GM21447 (cell line): ENCODE data around the gene TOR3A.
A peak's percentile ranks its signal among the peaks of the same experiment; 100 is the strongest.
"Not testable (repeated sequence)": the region's sequence is repeated elsewhere in the genome, so short reads cannot be mapped to it uniquely, and the experiment has no call there.

Experiments
- ATAC-seq: cut with Tn5 transposase; IDR thresholded peaks from one replicate; pipeline ENCODE4 v1.9.1; 2021; ENCODE audit not compliant: unreplicated experiment

The TOR3A gene

DNA sequence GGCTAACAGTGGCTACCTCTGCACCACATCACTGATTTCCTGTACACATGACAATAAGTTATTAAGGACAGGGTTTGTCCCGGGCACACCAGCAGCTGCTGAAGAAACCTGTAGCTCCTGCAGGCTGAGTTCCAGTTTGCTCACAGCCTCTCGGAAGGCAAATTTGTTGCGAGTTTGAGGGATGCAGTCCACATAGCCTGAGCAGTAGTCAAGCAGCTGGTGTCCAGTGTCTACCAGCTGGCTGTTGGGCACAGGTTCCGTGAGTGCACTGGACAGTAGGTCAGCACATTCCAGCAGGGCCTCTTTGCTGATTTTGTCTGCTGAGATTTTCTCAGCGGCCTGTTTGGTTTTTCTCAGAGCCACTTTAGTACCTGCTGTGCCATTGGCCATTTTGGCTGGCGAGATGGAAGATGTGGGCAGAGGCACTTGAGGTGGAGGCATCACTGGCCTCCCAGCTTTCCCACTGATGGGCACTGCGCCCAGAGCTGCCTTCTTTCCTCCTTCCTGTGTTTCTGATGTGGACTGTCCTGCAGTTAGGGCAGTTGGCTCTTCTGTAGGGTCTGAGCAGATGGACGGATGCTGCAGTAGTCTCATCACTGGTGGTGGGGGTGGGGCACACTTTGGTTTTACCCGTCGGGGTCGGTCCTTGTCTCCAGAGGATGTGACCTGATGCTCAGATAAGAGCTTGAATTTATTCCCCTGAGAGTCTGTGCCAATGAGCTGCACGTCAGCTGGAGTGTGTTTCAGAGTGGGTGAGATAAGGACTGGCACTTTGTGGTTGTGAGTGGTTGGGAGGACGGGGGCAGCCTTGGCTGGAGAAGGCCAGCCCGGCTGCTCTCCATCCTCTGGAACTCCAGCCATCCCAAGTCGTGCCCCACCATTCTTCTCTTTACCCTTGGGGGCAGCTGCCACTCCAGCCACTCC lies 26.1 kb downstream of the TOR3A start:
- no peak for ATAC-seq

DNA sequence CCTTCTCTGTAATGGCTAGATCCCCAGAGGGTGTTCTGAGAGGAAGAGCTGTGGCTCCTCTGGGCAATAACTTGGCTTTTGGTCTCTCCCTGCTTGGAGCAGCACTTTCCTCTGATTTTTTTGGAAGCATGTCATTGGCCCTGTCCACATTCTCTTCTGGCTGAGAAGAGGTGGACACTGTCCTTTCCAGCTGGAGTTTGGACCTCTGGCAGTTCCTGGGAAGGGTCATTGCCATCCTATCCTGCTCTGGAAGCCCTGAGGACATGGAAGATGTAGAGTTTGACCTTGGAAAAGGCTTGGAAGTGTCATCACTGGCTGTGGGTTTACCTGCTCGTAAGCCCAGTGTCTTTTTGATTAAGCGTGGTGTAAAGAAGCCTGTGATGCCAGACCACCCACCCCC lies 26.8 kb downstream of the TOR3A start:
- ATAC-seq = no peak

DNA sequence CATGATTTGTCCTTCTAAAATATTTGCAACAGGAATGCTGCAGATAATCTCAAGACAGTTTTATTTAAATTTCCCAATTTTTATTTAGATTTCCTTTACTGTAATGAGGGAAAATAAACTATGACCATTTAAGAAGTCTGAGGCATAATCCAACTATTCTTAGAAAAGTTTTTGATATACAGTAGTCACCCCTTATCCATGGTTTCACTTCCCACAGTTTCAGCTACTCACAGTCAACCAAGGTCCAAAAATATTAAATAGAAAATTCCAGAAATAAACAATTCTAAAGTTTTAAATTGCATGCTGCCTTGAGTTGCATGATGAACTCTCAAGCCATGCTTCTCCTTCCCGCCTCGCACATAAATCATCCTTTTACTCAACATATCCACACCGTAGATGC lies 33.3 kb downstream of the TOR3A start:
- ATAC-seq = no peak

DNA sequence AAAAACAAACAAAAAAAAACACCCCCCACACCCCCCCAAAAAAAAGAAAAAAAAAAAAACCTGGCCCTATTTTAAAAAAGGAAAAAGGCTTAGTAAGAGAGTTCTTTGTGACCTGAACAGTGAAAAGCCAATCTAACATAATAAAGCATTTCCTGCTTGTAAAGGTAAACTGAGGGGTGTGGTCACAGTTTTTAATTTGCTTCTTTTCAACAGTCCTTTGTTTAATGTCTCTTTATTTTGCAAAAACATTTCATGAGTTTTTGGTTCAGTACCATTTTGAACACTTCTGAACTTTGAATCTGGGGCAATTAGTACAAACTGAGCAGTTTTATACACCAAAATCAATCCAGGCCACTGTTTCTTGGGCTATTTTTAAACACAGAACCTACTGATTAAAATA lies 37.6 kb downstream of the TOR3A start:
- ATAC-seq = no peak

DNA sequence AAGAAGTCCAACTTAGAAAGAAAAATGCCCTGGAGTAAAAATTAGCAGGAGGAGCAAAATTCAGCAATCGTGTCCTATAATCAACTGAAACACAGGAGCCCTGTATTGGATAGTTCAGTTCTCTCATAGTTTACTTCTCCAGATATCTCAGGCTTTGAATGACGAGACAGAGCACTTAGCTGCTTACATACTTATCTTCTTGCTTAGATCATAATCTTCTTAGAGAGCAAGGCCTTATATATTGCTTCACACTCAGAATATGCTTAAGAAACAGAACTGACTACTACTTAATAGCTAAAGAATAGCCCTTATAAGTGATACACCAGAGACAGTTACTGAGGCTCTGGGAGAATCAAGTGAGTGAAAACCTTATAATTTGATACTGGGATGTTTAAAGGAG lies 38.9 kb downstream of the TOR3A start:
- no peak for ATAC-seq

DNA sequence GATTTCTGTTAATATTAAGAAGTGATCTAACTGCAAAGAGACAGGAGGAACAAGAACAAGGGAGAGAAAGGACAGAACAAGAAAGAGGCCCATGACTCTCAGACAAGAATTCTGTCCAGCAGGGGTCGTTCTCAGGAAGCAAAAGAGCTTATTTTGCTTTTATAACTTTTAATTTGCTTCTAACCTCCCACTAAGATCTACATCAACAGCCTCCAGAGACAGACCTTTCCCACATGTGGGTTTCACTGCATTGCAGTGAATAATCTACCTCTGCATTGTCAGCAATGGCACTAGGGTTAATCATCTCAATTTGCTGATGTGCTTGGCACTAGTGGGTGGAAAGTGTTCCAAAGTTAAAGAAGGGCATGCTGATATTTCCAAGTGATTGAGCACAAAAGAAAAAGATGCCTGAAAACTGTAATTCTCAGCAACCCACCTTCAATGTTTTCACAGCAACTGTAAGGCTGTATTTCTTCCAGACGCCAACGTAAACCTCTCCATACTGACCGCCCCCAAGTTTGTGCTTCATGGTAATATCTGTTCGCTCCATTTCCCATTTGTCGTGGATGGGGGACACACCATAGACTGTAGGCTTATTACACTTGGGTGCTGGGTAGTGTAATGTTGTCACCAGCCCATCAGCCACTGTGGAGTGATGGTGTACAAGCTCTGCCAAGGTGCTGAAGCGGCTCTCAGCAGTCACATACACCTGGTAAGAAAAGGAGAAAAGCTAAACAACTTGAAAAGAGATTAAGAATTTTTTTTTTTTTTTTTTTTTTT lies 39.5 kb downstream of the TOR3A start:
- no peak for ATAC-seq

DNA sequence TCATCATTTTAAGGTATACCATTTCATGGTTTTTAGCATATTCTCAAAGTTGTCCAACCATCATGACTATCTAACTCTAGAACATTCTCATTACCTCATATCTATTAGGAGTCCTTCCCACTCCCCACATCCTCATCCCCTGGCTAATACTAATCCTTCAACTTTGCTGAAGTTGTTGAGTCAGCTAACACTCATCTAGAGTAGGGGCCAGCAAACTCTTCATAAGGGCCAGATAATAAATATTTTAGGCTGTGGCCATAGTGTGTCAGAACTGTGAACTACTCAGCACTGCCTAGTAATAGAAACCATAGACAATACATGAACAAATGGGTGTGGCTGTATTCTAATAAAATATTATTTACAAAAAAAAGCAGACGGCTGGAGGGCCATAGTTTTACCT lies 43.0 kb downstream of the TOR3A start:
- no peak for ATAC-seq

DNA sequence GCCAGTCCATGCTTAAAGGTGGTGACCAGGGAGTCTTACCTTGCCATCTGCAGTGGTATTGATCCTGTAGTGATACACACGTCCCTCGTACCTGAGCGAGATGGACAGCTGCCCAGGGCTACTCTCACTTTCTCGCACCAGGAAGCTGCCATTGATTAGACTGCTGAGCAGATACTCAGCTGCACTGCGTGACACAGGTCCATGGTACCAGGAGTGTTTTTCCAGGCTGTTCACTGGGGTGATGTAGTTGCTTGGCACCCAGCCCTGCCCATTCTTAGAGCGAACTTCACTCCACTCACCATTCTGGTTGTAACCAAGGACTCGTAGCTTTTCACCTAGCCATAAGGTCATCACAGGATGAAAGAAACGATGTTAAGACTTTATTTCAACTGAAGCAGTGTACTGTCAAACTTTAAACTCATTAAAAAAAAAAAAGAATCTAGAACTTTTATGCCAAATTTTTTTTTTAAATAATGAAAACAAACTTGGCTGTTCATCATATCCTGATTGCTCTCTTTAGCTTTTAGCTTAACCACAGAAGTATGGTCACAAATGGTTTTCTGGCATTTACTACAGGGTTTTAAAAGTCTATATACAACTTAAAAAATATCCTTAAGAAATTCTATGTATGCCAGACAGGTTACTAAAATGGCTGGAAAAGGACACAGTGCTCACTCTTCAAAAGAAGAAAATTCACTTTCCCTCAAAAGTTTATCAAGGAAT lies 44.6 kb downstream of the TOR3A start:
- ATAC-seq = no peak

DNA sequence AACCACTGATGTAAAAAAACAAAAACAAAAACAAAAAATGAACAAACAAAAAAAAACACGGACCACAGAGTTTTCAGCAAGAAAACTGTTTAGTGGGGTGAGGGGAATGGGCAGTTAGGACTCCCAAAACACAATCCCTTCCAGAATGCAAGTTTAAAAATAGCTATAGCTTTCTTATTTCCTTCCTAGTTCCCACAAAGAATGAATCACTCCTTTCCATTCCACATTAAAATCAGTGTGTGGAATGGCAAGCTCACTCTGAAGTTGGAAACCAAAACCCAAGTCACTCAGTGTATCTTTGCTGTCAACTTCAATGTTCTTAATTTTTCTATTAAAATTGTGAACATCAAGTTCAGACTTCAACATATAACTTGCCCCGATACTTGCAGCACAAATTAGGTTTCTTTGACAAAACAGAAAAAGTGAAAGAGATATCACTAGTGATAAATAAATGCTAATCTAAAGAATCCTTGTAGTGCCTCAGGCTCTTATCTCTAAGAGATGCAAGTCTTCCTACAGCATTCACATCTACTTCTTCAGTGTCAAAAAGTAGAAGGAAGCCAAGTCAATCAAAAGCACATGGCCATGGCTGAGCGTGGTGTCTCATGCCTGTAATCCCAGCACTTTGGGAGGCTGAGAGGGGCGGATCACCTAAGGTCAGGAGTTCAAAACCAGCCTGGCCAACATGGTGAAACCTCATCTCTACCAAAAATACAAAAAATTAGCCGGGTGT lies 45.5 kb downstream of the TOR3A start:
- ATAC-seq = no peak

DNA sequence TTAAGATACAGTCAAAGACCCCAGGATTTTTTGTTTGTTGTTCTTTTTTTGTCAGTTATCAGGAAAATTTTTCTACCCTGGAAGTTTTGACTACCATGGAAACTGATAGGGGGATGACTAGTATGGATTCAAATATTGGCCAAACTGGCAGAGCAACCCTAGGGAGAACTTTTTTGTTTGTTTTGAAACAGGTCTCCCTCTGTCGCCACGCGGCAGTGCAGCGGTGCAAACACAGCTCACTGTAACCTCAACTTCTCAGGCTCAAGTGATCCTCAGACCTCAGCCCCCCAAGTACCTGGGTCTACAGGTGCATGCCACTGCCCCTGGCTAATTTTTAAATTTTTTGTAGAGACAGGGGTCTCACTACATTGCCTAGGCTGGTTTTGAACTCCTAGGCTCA lies 46.6 kb downstream of the TOR3A start:
- ATAC-seq = no peak

DNA sequence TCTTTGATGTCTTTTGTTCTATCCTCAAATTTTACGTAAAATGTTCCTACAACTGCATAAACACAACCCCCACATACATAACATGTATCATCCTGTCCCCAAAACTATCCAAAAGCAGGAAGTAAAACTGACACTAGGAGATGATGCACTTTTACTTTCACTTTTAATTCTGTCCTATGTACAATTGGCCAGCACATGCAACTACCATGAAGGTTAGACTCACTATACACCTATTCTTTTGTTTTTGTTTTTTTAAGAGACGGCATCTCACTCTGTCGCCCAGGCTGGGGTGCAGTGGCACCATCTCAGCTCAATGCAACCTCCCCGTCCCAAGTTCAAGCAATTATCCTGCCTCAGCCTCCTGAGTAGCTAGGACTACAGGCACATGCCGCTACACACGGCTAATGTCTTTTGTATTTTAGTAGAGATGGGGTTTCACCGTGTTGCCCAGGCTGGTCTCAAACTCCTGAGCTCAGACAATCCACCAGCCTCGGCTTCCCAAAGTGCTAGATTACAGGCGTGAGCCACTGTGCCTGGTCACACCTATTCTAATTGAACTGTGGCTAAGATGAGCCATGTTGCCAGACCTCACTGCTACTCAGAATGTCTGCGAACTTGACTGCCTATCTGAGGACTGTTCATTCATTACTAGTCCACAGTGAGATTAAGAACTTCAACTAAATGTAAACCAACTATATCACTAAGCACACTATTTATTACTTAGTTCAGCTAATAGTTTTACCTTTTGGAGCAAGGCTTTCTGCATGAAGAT lies 48.0 kb downstream of the TOR3A start:
- peak; percentile 98 for ATAC-seq

DNA sequence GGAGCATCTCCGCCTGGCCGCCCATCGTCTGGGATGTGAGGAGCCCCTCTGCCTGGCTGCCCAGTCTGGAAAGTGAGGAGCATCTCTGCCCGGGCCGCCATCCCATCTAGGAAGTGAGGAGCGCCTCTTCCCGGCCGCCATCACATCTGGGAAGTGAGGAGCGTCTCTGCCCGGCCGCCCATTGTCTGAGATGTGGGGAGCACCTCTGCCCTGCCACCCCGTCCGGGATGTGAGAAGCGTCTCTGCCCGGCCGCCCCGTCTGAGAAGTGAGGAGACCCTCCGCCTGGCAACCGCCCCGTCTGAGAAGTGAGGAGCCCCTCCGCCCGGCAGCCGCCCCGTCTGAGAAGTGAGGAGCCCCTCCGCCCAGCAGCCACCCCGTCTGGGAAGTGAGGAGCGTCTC lies 53.3 kb downstream of the TOR3A start:
- ATAC-seq = not testable (repeated sequence)

DNA sequence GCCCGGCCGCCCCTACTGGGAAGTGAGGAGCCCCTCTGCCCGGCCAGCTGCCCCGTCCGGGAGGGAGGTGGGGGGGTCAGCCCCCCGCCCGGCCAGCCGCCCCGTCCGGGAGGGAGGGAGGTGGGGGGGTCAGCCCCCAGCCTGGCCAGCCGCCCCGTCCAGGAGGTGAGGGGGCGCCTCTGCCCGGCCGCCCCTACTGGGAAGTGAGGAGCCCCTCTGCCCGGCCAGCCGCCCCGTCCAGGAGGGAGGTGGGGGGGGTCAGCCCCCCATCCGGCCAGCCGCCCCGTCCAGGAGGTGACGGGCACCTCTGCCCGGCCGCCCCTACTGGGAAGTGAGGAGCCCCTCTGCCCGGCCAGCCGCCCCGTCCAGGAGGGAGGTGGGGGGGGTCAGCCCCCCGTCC lies 53.8 kb downstream of the TOR3A start:
- not testable (repeated sequence) for ATAC-seq

DNA sequence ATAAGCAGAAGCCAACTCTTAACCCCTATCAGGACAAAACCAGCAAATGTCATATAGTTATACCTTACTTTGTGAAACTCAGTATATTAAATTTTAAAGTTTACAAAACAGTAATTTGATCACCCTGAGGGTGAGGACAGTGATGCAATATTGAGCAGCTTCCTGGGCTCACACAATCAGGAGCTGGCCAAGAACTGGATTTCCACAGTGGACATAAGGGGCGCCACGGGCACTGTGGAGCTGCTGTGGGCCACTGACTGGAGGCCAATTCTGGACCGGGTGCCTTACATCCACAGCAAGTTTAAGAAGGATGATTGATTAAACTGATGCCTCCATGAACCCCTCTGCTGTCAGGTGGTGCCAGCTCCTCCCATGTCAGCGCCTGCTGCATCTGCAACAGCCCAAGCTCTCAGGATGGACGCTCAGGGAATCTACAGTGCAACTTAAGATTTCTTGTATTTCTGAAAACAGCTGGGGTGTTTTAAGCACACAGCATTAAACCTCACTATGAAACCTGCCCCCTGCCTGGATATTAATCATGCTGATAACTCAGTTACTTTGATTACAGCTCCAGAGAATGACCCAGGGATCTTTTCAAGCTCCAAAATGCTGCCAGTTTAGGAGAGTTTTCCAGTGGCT lies 55.9 kb downstream of the TOR3A start:
- ATAC-seq = no peak

DNA sequence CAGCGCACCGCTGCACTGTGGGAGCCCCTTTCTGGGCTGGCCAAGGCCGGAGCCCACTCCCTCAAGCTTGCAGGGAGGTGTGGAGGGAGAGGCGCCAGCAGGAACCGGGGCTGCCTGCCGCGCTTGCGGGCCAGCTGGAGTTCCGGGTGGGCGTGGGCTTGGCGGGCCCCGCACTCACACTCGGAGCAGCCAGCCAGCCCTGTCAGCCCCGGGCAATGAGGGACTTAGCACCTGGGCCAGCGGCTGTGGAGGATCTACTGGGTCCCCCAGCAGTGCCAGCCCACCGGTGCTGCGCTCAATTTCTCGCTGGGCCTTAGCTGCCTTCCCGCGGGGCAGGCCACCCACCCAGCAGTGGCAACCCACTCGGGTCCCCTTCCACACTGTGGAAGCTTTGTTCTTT lies 56.9 kb downstream of the TOR3A start:
- ATAC-seq = not testable (repeated sequence)

DNA sequence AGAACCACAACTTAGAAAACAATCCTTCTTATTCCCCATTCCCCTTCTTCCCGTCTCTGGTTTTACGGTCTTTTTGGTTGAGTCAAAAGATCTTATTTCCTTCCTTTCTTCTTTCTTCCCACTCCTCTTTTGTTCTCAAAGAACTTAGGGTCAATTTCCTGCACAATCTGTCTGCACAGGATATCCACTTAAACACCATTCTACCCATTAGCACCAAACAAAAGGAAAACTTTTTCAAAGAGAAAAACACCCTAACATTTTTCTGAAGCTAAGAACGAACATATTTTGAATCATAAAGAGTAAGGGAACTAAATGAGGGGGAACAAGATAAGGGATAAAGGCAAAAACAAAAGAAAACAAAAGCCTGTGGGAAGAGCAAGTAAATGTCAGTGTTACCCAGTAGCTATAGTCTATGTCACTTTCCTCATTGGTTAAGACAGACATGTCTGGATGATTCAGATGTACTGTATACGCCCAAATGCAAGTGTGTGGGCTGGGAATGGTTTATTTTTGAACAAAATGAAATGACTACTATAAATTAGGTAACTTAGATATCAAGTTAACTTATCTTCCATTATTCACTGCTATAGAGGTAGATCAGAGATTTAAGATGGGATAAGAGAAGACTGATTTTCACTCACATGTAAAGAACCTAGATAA lies 59.9 kb downstream of the TOR3A start:
- no peak for ATAC-seq

DNA sequence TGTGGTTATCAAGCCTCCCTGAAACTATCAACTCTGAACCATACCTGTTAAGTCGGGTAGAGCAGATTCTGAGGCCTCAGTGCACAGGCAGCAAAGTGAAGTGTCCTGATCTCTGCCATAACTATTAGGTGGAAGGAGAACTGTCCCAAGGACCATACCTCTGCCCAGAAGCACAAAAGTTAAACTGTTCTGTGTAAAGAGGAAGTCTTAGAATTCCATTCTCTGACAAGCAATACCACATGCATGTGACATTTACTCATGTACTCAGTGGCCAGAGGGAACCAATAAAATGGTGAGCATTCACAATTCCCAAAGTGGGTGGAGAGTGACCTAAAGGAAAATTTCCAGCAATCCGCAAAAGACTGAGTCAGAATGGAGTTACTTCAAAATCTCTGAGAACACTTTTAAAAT lies 61.0 kb downstream of the TOR3A start:
- no peak for ATAC-seq

DNA sequence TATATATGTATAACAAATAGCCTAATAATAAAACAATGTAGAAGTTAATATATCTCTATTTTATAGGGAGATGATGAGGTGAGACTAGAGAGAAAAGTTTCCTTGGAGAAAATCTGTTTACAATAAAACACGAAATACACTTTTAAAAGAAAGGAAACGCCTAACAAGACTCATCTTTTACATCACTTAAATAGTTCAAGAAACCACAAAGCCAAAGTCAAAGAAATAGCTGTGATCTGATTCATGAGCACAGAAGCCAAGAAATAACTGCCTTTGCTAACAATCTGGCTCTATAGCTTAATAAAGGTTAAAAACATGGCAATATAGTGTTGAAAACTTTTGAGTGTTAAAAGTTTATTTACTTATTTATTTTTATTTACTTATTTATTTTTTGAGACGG lies 61.5 kb downstream of the TOR3A start:
- ATAC-seq = no peak

DNA sequence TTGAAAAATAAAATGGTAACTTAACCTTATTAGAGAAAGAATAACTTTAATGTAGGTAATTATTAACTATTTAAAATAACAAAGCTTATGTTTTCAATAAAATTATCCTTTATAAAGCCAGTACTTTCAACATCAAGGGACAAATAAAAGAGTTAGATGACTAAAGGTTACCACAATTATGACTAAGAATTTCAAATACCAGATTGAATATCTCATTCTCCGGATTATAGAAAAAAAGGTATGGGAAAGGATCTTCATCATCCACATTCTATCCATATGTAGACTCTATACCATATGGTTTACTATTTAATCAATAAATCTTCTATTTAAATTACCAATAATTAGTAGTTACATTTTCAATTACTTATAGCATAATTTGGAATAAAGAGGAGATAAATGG lies 62.8 kb downstream of the TOR3A start:
- ATAC-seq = no peak
